SK-N-MC (cell line): ENCODE data around the gene TMEM231.

Source experiments
- EZH2 ChIP-seq: fragments of 200-600 bp; sonication (generic); IDR thresholded peaks from one replicate; pipeline ENCODE4 v1.6.1; 2017; ENCODE audit warnings: antibody characterized with exemption
- FOXP2 ChIP-seq: optimal IDR thresholded peaks from 2 replicates; pipeline ENCODE3; 2011; ENCODE audit warnings: mild to moderate bottlenecking, moderate library complexity; ENCODE audit not compliant: insufficient read depth; ENCODE audit errors: extremely low read length, control extremely low read depth
- POLR2AphosphoS5 ChIP-seq: IDR thresholded peaks from 2 replicates; pipeline ENCODE4 v1.6.1; 2012; ENCODE audit warnings: mild to moderate bottlenecking, low read depth, low read length, borderline replicate concordance

GRCh38 chr16:75566758-75567255 lies 10.8 kb upstream of the TMEM231 start:
- TF ChIP-seq EZH2 (no peak), POLR2AphosphoS5 (no peak), FOXP2 (no peak)
